HepG2 (cell line): ENCODE results near the gene SENP7. TPM values are rescaled to one million over a fixed set of nuclear protein-coding genes. Genes with fewer than 3 reads are reported as not detected.

Experiments
- CEBPG ChIP-seq: IDR thresholded peaks from 2 replicates; pipeline ENCODE4 v1.6.1; 2016
- MLX ChIP-seq: IDR thresholded peaks from 2 replicates; pipeline ENCODE4 v1.6.1; 2016
- RXRB ChIP-seq: IDR thresholded peaks from 2 replicates; pipeline ENCODE4 v1.6.1; 2016; ENCODE audit warnings: borderline replicate concordance, missing genetic modification reagents, missing compliant biosample characterization
- SAP130 ChIP-seq: IDR thresholded peaks from 2 replicates; pipeline ENCODE4 v1.6.1; 2016; ENCODE audit warnings: low read depth
- SOX13 ChIP-seq, 3 experiments: fragments of 450-650 bp in 1 of 3; sonication (generic) in 1 of 3; formaldehyde crosslinking in 1 of 3; IDR thresholded peaks in 2 of 3; conservative IDR thresholded peaks in 1 of 3; 2 replicates each; pipeline versions ENCODE4 v1.5.0 to v1.6.1; 2016 to 2020; ENCODE audit warnings: antibody characterized with exemption in 1 of 3, mild to moderate bottlenecking in 1 of 3, missing compliant biosample characterization in 1 of 3, missing genetic modification reagents in 1 of 3, moderate library complexity in 1 of 3
- TAF15 ChIP-seq: fragments of 200-400 bp; formaldehyde crosslinking; IDR thresholded peaks from one replicate; pipeline ENCODE4 v1.6.1; 2018; ENCODE audit warnings: mild to moderate bottlenecking, low read depth, low read length; ENCODE audit not compliant: poor library complexity, severe bottlenecking
- ZNF878 ChIP-seq: sonication (generic); formaldehyde crosslinking; IDR thresholded peaks from 2 replicates; pipeline ENCODE4 v1.8.1; 2023; ENCODE audit warnings: mild to moderate bottlenecking, missing genetic modification reagents, moderate library complexity
- polyA plus RNA-seq, 8 experiments: library from polyadenylated mRNA; depleted of rRNA in 3 of 8; stranded (reverse) in 7 of 8; unstranded in 1 of 8; fragments of >200 nt; fragmentation: Illumina TruSeq in 4 of 8; extraction: Trizol in 4 of 8; gene quantifications; 2 replicates each; pipeline versions ENCODE4 v1.2.1 to v1.2.3, GENCODE V29; 2011 to 2016; ENCODE audit warnings: low read depth in 4 of 8, missing spikeins in 1 of 8, mixed read lengths in 1 of 8; ENCODE audit not compliant: insufficient read depth in 1 of 8
- total RNA-seq, 5 experiments: library from RNA; depleted of rRNA; stranded (reverse); fragments of >200 nt; fragmentation: Illumina TruSeq; extraction: Trizol; gene quantifications; 2 replicates each; pipeline ENCODE4 v1.2.3, GENCODE V29; 2016; ENCODE audit warnings: low read depth in 1 of 5
- TF ChIP-seq, protein P1 (sequence below): IDR thresholded peaks from 2 replicates; pipeline ENCODE4 v1.6.1; 2016; ENCODE audit warnings: low read depth, missing genetic modification reagents, missing compliant biosample characterization

Gene SENP7
- total and polyA plus RNA-seq, 2 of the 13 experiments (the other 11 are each of a cell fraction or from before 2014, with no cell fraction given) = 9.1 to 10.3 TPM

GRCh38 chr3:101519685-101520365, 6.8 kb upstream of the SENP7 start (continued):
- TF ChIP-seq ZNF878 (CRISPR knock-in tag) (peak; percentile 54; the same call in 1 of the 2 replicates), CEBPG (CRISPR knock-in tag) (peak; percentile 56), SOX13 (IDR thresholded peaks at IDR 0.05) (no peak), SOX13 (CRISPR knock-in tag; conservative IDR thresholded peaks at IDR 0.05 in 1 of 2, IDR thresholded peaks at IDR 0.05 in 1 of 2) (peak in 1 of 2 experiments; percentile 29; a peak in 1 of 4 replicates), MLX (CRISPR knock-in tag) (no peak), TAF15 (no peak), RXRB (peak; percentile 43; the same call in 1 of the 2 replicates), SAP130 (CRISPR knock-in tag) (0 out of 2 replicates have a peak, but pooled peaks have one; percentile 28)
- TF ChIP-seq, protein P1, sequence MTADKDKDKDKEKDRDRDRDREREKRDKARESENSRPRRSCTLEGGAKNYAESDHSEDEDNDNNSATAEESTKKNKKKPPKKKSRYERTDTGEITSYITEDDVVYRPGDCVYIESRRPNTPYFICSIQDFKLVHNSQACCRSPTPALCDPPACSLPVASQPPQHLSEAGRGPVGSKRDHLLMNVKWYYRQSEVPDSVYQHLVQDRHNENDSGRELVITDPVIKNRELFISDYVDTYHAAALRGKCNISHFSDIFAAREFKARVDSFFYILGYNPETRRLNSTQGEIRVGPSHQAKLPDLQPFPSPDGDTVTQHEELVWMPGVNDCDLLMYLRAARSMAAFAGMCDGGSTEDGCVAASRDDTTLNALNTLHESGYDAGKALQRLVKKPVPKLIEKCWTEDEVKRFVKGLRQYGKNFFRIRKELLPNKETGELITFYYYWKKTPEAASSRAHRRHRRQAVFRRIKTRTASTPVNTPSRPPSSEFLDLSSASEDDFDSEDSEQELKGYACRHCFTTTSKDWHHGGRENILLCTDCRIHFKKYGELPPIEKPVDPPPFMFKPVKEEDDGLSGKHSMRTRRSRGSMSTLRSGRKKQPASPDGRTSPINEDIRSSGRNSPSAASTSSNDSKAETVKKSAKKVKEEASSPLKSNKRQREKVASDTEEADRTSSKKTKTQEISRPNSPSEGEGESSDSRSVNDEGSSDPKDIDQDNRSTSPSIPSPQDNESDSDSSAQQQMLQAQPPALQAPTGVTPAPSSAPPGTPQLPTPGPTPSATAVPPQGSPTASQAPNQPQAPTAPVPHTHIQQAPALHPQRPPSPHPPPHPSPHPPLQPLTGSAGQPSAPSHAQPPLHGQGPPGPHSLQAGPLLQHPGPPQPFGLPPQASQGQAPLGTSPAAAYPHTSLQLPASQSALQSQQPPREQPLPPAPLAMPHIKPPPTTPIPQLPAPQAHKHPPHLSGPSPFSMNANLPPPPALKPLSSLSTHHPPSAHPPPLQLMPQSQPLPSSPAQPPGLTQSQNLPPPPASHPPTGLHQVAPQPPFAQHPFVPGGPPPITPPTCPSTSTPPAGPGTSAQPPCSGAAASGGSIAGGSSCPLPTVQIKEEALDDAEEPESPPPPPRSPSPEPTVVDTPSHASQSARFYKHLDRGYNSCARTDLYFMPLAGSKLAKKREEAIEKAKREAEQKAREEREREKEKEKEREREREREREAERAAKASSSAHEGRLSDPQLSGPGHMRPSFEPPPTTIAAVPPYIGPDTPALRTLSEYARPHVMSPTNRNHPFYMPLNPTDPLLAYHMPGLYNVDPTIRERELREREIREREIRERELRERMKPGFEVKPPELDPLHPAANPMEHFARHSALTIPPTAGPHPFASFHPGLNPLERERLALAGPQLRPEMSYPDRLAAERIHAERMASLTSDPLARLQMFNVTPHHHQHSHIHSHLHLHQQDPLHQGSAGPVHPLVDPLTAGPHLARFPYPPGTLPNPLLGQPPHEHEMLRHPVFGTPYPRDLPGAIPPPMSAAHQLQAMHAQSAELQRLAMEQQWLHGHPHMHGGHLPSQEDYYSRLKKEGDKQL (CRISPR knock-in tag) = peak; percentile 19; the same call in 1 of the 2 replicates
